LNCaP clone FGC (cell line): Measurements from ENCODE around the gene KCNQ1.

ENCODE experiments used
- DNase-seq: peaks from one replicate; pipeline ENCODE4 v3.0.0-alpha.2; 2011; ENCODE audit warnings: low read depth
- H3K4me3 ChIP-seq: 2 replicates; pipeline ENCODE4 v1.5.1; 2011; ENCODE audit warnings: mild to moderate bottlenecking, low read depth, low read length, control low read depth
- TF ChIP-seq, protein P1 (sequence below): IDR thresholded peaks from 2 replicates; pipeline ENCODE4 v1.5.1; 2012; ENCODE audit warnings: mild to moderate bottlenecking; ENCODE audit not compliant: control insufficient read depth, insufficient read depth; ENCODE audit errors: extremely low read depth

Gene KCNQ1

DNA sequence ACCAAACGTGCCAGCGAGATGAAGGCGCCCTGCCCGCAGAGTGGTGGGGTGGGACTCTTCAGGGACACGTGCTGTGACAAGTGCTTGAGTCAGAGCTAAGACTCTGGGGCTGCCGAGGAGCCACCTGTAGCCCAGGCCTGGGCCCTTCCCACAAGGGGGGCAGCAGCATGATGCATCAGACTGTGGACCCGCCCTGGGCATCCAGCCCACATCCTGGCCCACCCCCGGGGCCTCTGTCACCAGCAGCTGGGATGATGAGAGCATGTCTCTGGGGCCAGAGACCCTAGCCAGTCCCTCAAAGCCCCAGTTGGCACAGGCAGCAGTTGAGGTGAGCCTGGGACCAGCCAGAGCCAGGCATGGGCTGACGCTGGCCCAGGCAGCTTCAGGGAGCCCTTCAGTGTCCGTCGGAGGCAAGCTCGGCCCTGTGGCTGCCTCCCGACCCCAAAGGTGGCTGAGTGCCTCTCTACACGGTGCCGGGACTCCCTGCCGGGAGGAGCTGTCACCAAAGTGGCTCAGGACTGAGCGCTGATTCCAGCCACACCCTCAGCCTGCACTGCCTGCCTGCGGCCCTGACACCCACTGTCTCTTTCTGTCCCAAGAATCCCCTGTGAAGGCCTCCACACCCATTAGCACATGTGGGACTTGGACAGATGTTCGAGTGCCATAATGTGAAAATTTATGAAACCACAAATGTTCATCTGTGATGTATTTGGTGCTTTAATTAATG is 399.5 kb downstream of the KCNQ1 start:
- TF ChIP-seq, protein P1, sequence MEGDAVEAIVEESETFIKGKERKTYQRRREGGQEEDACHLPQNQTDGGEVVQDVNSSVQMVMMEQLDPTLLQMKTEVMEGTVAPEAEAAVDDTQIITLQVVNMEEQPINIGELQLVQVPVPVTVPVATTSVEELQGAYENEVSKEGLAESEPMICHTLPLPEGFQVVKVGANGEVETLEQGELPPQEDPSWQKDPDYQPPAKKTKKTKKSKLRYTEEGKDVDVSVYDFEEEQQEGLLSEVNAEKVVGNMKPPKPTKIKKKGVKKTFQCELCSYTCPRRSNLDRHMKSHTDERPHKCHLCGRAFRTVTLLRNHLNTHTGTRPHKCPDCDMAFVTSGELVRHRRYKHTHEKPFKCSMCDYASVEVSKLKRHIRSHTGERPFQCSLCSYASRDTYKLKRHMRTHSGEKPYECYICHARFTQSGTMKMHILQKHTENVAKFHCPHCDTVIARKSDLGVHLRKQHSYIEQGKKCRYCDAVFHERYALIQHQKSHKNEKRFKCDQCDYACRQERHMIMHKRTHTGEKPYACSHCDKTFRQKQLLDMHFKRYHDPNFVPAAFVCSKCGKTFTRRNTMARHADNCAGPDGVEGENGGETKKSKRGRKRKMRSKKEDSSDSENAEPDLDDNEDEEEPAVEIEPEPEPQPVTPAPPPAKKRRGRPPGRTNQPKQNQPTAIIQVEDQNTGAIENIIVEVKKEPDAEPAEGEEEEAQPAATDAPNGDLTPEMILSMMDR: no peak
- H3K4me3 ChIP-seq: no peak overlapping the region
- no peak for DNase-seq

DNA sequence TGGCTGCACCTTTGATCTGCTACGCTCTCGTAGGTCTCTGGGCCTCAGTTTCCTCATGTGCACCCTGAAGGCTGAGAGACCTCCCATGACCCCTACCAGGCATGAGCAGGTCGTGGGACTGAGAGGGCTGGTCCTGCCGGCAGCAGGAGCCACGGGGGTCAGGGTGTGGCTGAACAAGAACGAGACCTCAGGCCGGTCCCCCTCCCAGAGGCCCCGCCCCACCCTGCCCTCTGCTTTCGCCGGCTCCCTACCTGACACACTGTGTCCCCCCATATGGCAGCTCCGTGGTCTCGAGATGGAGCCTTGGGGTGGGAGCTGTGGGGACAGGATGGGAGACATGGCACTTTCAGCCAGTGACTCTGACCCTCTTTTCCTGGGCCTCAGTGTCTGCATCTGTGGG is 400.2 kb downstream of the KCNQ1 start:
- DNase-seq: no peak

DNA sequence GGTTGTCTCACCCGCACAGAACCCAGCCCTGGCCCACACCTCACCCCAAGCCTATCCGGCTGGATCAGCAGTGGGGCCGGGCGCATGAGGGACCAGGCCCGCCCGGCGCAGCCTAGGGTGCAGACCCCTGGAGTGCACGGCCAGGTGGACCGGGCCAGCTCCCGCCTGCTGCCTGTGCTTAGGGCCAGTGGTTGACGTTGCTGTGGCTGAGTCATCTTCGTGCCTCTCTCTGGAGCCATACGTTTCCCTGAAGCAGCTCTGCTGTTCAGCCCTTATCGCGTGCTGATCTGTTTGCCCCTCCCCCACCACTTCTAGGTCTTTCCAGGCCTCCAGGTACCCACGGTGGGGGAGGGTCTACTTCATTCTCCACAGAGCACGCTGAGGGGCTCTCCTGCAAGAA is 401.2 kb downstream of the KCNQ1 start:
- TF ChIP-seq, protein P1: no peak

More for the DNA sequence above, 400.2 kb downstream of the KCNQ1 start:
- H3K4me3 ChIP-seq: no peak overlapping the region
- TF ChIP-seq, protein P1: no peak

DNA sequence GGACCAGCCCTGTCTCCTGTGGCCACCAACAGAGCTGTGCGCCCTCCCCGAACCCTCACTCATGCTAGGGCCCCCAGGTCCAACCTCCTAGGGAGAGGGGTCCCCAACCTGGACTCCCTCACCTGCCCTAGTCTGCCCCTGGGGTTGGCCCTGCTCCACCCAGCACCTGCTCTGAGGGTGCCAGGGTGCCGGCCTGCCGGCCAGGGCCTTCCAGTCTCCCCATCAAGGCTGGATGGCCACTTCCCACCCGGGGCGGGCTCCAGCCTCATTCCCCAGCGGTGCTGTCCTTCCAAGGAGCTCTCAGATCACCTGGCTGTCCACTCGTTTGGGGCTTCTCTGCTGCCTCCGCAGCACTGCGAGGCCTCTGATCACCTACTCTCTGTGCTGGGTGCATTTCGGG is 401.7 kb downstream of the KCNQ1 start:
- TF ChIP-seq, protein P1: no peak
- DNase-seq: no peak
- H3K4me3 ChIP-seq: no peak overlapping the region

More for the DNA sequence above, 401.2 kb downstream of the KCNQ1 start:
- DNase-seq: no peak
- no peak overlapping the region for H3K4me3 ChIP-seq

DNA sequence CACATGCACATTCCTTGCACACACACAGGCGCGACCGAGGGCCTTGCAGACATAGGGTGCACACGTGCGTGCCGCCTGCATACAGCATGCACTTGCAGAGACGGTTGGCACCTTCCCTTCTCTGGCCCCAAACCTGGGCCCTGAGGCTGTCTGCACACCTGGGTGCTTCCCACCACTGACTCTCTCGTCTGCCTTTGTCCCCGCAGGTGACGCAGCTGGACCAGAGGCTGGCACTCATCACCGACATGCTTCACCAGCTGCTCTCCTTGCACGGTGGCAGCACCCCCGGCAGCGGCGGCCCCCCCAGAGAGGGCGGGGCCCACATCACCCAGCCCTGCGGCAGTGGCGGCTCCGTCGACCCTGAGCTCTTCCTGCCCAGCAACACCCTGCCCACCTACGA is 402.8 kb downstream of the KCNQ1 start:
- DNase-seq: no peak
- TF ChIP-seq, protein P1: no peak
- no peak overlapping the region for H3K4me3 ChIP-seq

DNA sequence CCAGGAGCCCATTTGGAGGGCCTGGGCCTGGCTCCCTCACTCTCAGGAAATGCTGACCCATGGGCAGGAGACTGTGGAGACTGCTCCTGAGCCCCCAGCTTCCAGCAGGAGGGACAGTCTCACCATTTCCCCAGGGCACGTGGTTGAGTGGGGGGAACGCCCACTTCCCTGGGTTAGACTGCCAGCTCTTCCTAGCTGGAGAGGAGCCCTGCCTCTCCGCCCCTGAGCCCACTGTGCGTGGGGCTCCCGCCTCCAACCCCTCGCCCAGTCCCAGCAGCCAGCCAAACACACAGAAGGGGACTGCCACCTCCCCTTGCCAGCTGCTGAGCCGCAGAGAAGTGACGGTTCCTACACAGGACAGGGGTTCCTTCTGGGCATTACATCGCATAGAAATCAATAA is 403.7 kb downstream of the KCNQ1 start:
- no peak overlapping the region for H3K4me3 ChIP-seq
- TF ChIP-seq, protein P1: no peak
- DNase-seq: no peak
